Measurements from ENCODE around the gene NT5C.
A peak's percentile ranks its signal among the peaks of the same experiment; 100 is the strongest.
"Not testable (repeated sequence)": the region's sequence is repeated elsewhere in the genome, so short reads cannot be mapped to it uniquely, and the experiment has no call there.

The NT5C gene

GRCh38 chr17:75142236-75142971, 10.9 kb upstream of the NT5C start:
- DNase-seq: no peak

GRCh38 chr17:75138519-75138918, 7.0 kb upstream of the NT5C start:
- no peak for DNase-seq

- not testable (repeated sequence) for DNase-seq
Measured at GRCh38 chr17:75137762-75138161, 6.2 kb upstream of the NT5C start.

- DNase-seq: no peak
Measured at GRCh38 chr17:75135946-75136345, 4.4 kb upstream of the NT5C start.

GRCh38 chr17:75135452-75135851, 3.9 kb upstream of the NT5C start:
- DNase-seq: no peak

- DNase-seq: not testable (repeated sequence)
Measured at GRCh38 chr17:75133607-75134347, 2.2 kb upstream of the NT5C start.

GRCh38 chr17:75133001-75133400, 1.5 kb upstream of the NT5C start:
- DNase-seq: no peak

- not testable (repeated sequence) for DNase-seq
Measured at GRCh38 chr17:75132018-75133000, 767 bp upstream of the NT5C start.

GRCh38 chr17:75130632-75131277, 787 bp downstream of the NT5C start:
- peak in 1 of 2 donors; percentile 17 for DNase-seq

- DNase-seq: no peak
Measured at GRCh38 chr17:75130059-75130631, 1.4 kb downstream of the NT5C start.

GRCh38 chr17:75129576-75129975, 2.0 kb downstream of the NT5C start:
- no peak for DNase-seq

- DNase-seq: no peak
Measured at GRCh38 chr17:75128694-75129505, 2.6 kb downstream of the NT5C start.

GRCh38 chr17:75127936-75128335, 3.6 kb downstream of the NT5C start:
- DNase-seq: not testable (repeated sequence)

GRCh38 chr17:75126954-75127353, 4.6 kb downstream of the NT5C start:
- no peak for DNase-seq

- DNase-seq: no peak
Measured at GRCh38 chr17:75125984-75126383, 5.6 kb downstream of the NT5C start.

GRCh38 chr17:75124819-75125162, 6.8 kb downstream of the NT5C start:
- no peak for DNase-seq

GRCh38 chr17:75124041-75124818, 7.3 kb downstream of the NT5C start:
- DNase-seq: no peak

- DNase-seq: no peak
Measured at GRCh38 chr17:75118307-75118706, 13.2 kb downstream of the NT5C start.

- no peak for DNase-seq
Measured at GRCh38 chr17:75116737-75117136, 14.8 kb downstream of the NT5C start.

- DNase-seq: no peak
Measured at GRCh38 chr17:75115555-75115954, 16.0 kb downstream of the NT5C start.
